CD4-positive, alpha-beta T cell (primary cell): Measurements from ENCODE around the gene TRABD2B. TPM values are rescaled to one million over a fixed set of nuclear protein-coding genes. Genes with fewer than 3 reads are reported as not detected.

Experiments used
- ATAC-seq: fragments of 200-7000 bp; cut with Tn5 transposase; one replicate; pipeline ENCODE4 v1.10.0; 2022; ENCODE audit warnings: mild to moderate bottlenecking; ENCODE audit not compliant: poor library complexity
- CTCF ChIA-PET: fragments of 350-600 bp; sonication (Branson Sonifier 250); formaldehyde crosslinking; loops from one replicate; lab custom pipeline; 2021; ENCODE audit warnings: antibody characterized with exemption, inconsistent platforms; lab: Charles Lee
- POLR2A ChIA-PET: fragments of 350-600 bp; sonication (Branson Sonifier 250); formaldehyde crosslinking; loops from one replicate; lab custom pipeline; 2021; ENCODE audit warnings: antibody characterized with exemption, inconsistent platforms; lab: Charles Lee
- DNase-seq, 14 experiments: peaks; one replicate each; pipeline ENCODE4 v3.0.0-alpha.2; 2013 to 2020; ENCODE audit warnings: mixed read lengths in 2 of 14
- H3K27ac ChIP-seq, 2 donors: one replicate each; pipeline versions ENCODE4 v1.5.1 to v1.7.0; 2013; ENCODE audit warnings: low read length in 2 of 2, low read depth in 1 of 2, mild to moderate bottlenecking in 1 of 2
- H3K27me3 ChIP-seq, 2 experiments: 1 replicate in 1 of 2; 2 replicates in 1 of 2; pipeline versions ENCODE4 v1.6.1 to v1.7.0; 2013; ENCODE audit warnings: low read length in 2 of 2, control low read depth in 1 of 2, mild to moderate bottlenecking in 1 of 2, moderate library complexity in 1 of 2; ENCODE audit not compliant: insufficient read depth in 2 of 2, control insufficient read depth in 1 of 2
- H3K36me3 ChIP-seq: one replicate; pipeline ENCODE4 v1.6.1; 2013; ENCODE audit warnings: low read length, control low read depth; ENCODE audit not compliant: insufficient read depth
- H3K4me1 ChIP-seq: one replicate; pipeline ENCODE4 v1.6.1; 2013; ENCODE audit warnings: low read length, control low read depth; ENCODE audit not compliant: insufficient read depth
- H3K4me3 ChIP-seq: one replicate; pipeline ENCODE4 v1.5.1; 2013; ENCODE audit warnings: mild to moderate bottlenecking, low read length, moderate library complexity
- H3K9me3 ChIP-seq, 2 experiments: 1 replicate in 1 of 2; 2 replicates in 1 of 2; pipeline versions ENCODE4 v1.6.1 to v1.7.0; 2013; ENCODE audit warnings: low read length in 2 of 2, mild to moderate bottlenecking in 2 of 2, control low read depth in 1 of 2, moderate library complexity in 1 of 2; ENCODE audit not compliant: control insufficient read depth in 1 of 2, insufficient read depth in 1 of 2
- H3K27ac Mint-ChIP-seq: one replicate; pipeline ENCODE4 v1.8.0; 2020; ENCODE audit warnings: mixed read lengths
- H3K27me3 Mint-ChIP-seq: one replicate; pipeline ENCODE4 v1.8.0; 2021; ENCODE audit warnings: mixed read lengths
- H3K36me3 Mint-ChIP-seq: one replicate; pipeline ENCODE4 v1.8.0; 2021; ENCODE audit warnings: low read depth, mixed read lengths
- H3K4me1 Mint-ChIP-seq: one replicate; pipeline ENCODE4 v1.8.0; 2021; ENCODE audit warnings: low read depth, mixed read lengths
- H3K4me3 Mint-ChIP-seq: one replicate; pipeline ENCODE4 v1.8.0; 2020; ENCODE audit warnings: mild to moderate bottlenecking, mixed read lengths
- H3K9me3 Mint-ChIP-seq: one replicate; pipeline ENCODE4 v1.8.0; 2020; ENCODE audit warnings: mixed read lengths
- intact Hi-C, 2 experiments: fragments of 100-400 bp; cut with DNase I in 1 of 2; cut with micrococcal nuclease in 1 of 2; formaldehyde crosslinking; loops; one replicate each; pipeline versions ENCODE4 v1.15.1 to v1.9.0; 2023 to 2025; cut with DNase I, micrococcal nuclease
- total RNA-seq, 174 experiments: library from RNA in 2 of 174; stranded (reverse) in 2 of 174; gene quantifications; one replicate each; pipeline ENCODE4 v1.2.3 and lab custom pipeline; 2021 to 2026
- TF ChIP-seq, protein P1 (sequence below): fragments of 200-600 bp; IDR thresholded peaks from one replicate; pipeline ENCODE4 v1.8.0; 2022; ENCODE audit warnings: antibody characterized with exemption, mild to moderate bottlenecking

Gene TRABD2B
- total RNA-seq, 2 experiments from 2014 or later, result not detected

DNA sequence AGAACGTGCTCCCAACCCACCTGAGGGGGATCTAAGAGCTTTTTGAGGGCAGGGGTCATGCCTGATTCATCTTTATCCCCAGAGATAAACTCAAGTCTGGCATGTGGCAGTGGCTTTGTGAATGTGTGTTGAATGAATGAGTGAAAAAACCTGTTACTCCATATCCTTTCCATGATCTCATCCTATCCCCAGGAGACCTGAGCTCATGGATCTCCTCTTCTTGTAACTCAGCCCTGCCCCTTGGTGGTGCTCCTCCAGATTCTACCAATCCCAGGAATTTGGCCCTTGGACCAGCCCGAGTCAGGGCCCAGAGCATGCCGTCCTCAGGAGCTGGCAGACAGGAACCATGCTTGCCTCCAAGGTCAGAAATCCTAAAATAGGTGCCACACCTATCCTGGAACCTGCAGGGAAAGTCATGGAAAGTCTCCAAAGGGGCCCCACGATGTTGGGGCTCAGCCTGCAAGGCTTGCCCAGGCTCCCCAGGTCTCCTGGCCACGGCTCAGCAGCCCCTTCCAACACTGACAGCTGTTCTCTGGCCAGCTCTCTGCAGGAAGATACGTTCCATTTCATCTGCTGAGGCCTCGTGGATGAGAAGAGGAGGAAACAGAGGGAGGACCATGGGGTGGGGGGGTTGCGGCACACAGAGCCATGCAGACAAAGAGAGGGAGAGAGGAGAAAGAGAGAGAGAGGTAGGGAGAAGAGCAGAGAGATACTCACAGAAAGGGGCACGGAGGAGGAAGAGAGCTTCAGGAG lies 214.6 kb downstream of the TRABD2B start:
- DNase-seq, result no peak
- Histone ChIP-seq H3K36me3 (no peaks in the 10 kb centered on the region), H3K4me1 (no peaks in the 10 kb centered on the region), H3K27me3 (no peaks in the 10 kb centered on the region), H3K27ac (no peak overlapping the region), H3K4me3 (no peak overlapping the region), H3K9me3 (no peaks in the 10 kb centered on the region)
- H3K36me3 Mint-ChIP-seq, result no peaks in the 10 kb centered on the region
- no peaks in the 10 kb centered on the region for H3K4me1 Mint-ChIP-seq
- no peak overlapping the region for H3K4me3 Mint-ChIP-seq
- POLR2A ChIA-PET, result no interaction called here
- no peak for ATAC-seq
- H3K9me3 Mint-ChIP-seq, result no peaks in the 10 kb centered on the region
- CTCF ChIA-PET, result no interaction called here
- H3K27me3 Mint-ChIP-seq, result peaks cover 8% of the 10 kb centered on the region
- intact Hi-C loops, result no loop called here
- TF ChIP-seq, protein P1, sequence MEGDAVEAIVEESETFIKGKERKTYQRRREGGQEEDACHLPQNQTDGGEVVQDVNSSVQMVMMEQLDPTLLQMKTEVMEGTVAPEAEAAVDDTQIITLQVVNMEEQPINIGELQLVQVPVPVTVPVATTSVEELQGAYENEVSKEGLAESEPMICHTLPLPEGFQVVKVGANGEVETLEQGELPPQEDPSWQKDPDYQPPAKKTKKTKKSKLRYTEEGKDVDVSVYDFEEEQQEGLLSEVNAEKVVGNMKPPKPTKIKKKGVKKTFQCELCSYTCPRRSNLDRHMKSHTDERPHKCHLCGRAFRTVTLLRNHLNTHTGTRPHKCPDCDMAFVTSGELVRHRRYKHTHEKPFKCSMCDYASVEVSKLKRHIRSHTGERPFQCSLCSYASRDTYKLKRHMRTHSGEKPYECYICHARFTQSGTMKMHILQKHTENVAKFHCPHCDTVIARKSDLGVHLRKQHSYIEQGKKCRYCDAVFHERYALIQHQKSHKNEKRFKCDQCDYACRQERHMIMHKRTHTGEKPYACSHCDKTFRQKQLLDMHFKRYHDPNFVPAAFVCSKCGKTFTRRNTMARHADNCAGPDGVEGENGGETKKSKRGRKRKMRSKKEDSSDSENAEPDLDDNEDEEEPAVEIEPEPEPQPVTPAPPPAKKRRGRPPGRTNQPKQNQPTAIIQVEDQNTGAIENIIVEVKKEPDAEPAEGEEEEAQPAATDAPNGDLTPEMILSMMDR, result no peak
- H3K27ac Mint-ChIP-seq, result no peak overlapping the region

DNA sequence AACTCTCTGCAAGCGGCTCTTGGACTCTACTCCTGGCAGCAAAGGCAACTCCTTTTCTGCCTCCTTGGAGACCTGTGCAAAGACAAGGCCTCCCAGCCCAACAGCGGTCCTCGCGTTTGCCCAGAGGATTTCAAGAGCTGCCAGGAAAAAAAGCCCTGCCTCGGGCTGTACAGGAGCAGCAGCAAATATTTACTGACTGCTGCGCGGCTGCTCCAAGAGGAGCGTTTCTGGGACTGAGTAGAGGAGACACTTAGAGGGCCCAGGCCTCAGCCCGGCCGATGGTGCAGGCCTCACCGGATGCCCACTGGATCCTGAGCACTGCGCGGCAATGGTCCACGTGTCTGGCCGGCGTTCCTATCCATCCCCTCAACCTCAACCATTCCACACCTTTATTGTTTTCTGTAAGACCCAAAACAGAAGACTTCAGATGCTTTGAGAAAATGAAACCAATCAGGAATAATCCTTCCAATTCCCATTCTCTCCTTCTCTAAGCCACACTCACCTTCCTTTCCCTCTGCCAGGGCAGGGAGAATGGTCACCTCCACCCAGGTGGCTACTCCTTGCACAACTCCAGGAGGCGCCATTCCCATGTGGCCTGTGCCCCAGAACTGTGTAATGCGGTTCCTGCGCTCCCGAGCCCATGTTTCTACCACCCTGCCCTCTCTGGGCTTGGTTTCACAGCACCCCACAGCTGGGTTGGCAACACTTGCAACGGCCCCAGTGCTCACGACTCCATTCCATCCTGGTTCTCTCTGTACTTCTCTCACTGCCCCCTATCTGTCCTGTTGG lies 215.8 kb downstream of the TRABD2B start:
- H3K4me3 ChIP-seq, result no peak overlapping the region
- no peaks in the 10 kb centered on the region for H3K4me1 ChIP-seq
- ATAC-seq (no peak), DNase-seq (no peak)
- Mint-ChIP-seq H3K27me3 (peaks cover 8% of the 10 kb centered on the region), H3K36me3 (no peaks in the 10 kb centered on the region), H3K27ac (no peak overlapping the region), H3K4me3 (no peak overlapping the region), H3K4me1 (no peaks in the 10 kb centered on the region), H3K9me3 (no peaks in the 10 kb centered on the region)
- no peaks in the 10 kb centered on the region for H3K36me3 ChIP-seq
- TF ChIP-seq, protein P1, result no peak
- H3K27ac ChIP-seq, result no peak overlapping the region
- no peaks in the 10 kb centered on the region for H3K27me3 ChIP-seq
- POLR2A ChIA-PET, result no interaction called here
- H3K9me3 ChIP-seq, result no peaks in the 10 kb centered on the region
- CTCF ChIA-PET, result no interaction called here
- intact Hi-C loops, result no loop called here

DNA sequence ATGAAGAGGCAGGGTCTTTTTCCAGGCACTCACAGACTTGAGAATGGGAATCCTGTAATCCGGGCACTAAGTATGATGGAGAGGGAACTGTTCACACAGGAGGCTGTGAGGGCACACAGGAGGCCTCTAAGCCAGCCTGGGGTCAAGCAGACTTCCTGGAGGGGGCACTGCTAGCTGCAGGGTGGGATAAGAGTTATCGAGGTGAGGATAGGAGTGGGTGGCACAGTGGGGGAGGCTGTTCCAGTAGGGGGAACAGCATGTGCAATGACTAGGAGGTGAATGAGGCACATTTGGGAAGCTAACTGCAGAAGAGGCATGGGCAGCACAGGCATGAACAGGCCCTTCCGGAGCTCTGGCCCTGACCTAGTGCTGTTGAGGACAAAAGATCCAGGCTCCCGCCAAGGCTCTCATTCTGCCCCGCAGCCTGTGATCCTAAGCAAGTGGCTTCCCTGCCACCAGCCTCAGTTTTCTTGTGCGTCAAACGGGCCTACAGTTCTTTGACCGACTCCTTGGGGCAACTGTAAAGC lies 216.7 kb downstream of the TRABD2B start:
- intact Hi-C loops, result no loop called here
- POLR2A ChIA-PET, result no interaction called here
- ATAC-seq (no peak), DNase-seq (no peak)
- Mint-ChIP-seq H3K9me3 (no peaks in the 10 kb centered on the region), H3K4me3 (no peak overlapping the region), H3K27me3 (peaks cover 8% of the 10 kb centered on the region), H3K27ac (no peak overlapping the region), H3K36me3 (no peaks in the 10 kb centered on the region), H3K4me1 (no peaks in the 10 kb centered on the region)
- H3K27me3 ChIP-seq, result no peaks in the 10 kb centered on the region
- CTCF ChIA-PET, result no interaction called here
- no peaks in the 10 kb centered on the region for H3K36me3 ChIP-seq
- TF ChIP-seq, protein P1, result no peak
- H3K27ac ChIP-seq, result no peak overlapping the region
- H3K4me1 ChIP-seq, result no peaks in the 10 kb centered on the region
- H3K4me3 ChIP-seq, result no peak overlapping the region
- H3K9me3 ChIP-seq, result no peaks in the 10 kb centered on the region
